Ovary (tissue), 9 donors: ENCODE results near the gene CNTNAP1. TPM values are rescaled to one million over a fixed set of nuclear protein-coding genes. Genes with fewer than 3 reads are reported as not detected.
A peak's percentile ranks its signal among the peaks of the same experiment; 100 is the strongest.

Experiments
- DNase-seq, 5 donors: peaks; one replicate each; pipeline ENCODE4 v3.0.0-alpha.2; 2019 to 2020
- H3K27ac ChIP-seq, 2 donors: fragments of 200-600 bp; one replicate each; pipeline versions ENCODE4 v1.5.1 to v1.8.0; 2019 to 2022
- H3K27me3 ChIP-seq: fragments of 200-600 bp; one replicate; pipeline ENCODE4 v1.8.0; 2022
- H3K36me3 ChIP-seq: fragments of 200-600 bp; sonication (generic); one replicate; pipeline ENCODE4 v1.5.1; 2019
- H3K4me1 ChIP-seq: one replicate; pipeline ENCODE4 v1.8.1; 2013; ENCODE audit warnings: mild to moderate bottlenecking, moderate library complexity; ENCODE audit not compliant: insufficient read depth
- H3K4me3 ChIP-seq: fragments of 200-600 bp; sonication (generic); one replicate; pipeline ENCODE4 v1.5.1; 2017
- H3K9me3 ChIP-seq, 2 donors: fragments of 200-600 bp in 1 of 2; sonication (generic) in 1 of 2; one replicate each; pipeline versions ENCODE4 v1.5.1 to v1.8.1; 2013 to 2019; ENCODE audit warnings: mild to moderate bottlenecking in 1 of 2, moderate library complexity in 1 of 2
- CTCF ChIP-seq, 3 donors: fragments of 450-650 bp in 2 of 3; fragments of 200-600 bp in 1 of 3; IDR thresholded peaks; one replicate each; pipeline versions ENCODE4 v1.5.1 to v1.8.0; 2016 to 2022; ENCODE audit warnings: antibody characterized with exemption in 3 of 3, mild to moderate bottlenecking in 1 of 3
- EP300 ChIP-seq: sonication (generic); formaldehyde crosslinking; IDR thresholded peaks from one replicate; pipeline ENCODE4 v1.6.1; 2017; ENCODE audit warnings: antibody characterized with exemption
- POLR2A ChIP-seq: fragments of 450-650 bp; IDR thresholded peaks from one replicate; pipeline ENCODE4 v1.6.1; 2017; ENCODE audit warnings: antibody characterized with exemption, mild to moderate bottlenecking, moderate library complexity
- WGBS, 3 donors: extraction: QIAGEN DNeasy Blood & Tissue Kit in 1 of 3; methylation state at CpG; one replicate each; pipeline versions ENCODE4 v1.1.5 to v1.1.7; 2013 to 2017; 5-methylcytosine and 5-hydroxymethylcytosine counted together
- intact Hi-C, 4 donors: fragments of 100-400 bp; cut with DNase I; formaldehyde crosslinking; loops; one replicate each; pipeline versions ENCODE4 v1.11.0 to v1.15.1; 2022 to 2023
- polyA plus RNA-seq, 2 donors: library from polyadenylated mRNA; stranded (reverse); fragments of 200-250 nt in 1 of 2; fragments of 350-450 nt in 1 of 2; fragmentation: Illumina TruSeq in 1 of 2; extraction: RNeasy Lipid Tissue Mini Kit (QIAGEN cat#74804) in 1 of 2; gene quantifications; one replicate each; pipeline ENCODE4 v1.2.3, GENCODE V29; 2013 to 2014
- total RNA-seq, 7 donors: library from RNA; depleted of rRNA in 2 of 7; stranded (reverse); fragments of >200 nt in 2 of 7; fragmentation: NEBNext Ultra II Directional in 3 of 7; extraction: Animal tissue kit (Norgen Biotek cat#: 25700) in 3 of 7; gene quantifications; one replicate each; pipeline versions ENCODE4 v1.1.0 to v1.2.4, GENCODE V29; 2016 to 2023
- donor health status: DM: no; HTN: no; CAD: no; lungs with moderate emphysema.
- donor health status: DM: no; HTN: no; CAD: no.
- donor health status: Bipolar disorder and iron deficiency.
- donor health status: DM: yes; HTN: yes; CAD: no.
- donor health status: DM: no; HTN: no; CAD: no.
- donor health status: DM: yes; HTN: yes; CAD: no.

CNTNAP1 gene
- total and polyA plus RNA-seq, 9 donors = 3.7 to 41.4 (median 13.5) TPM

DNA sequence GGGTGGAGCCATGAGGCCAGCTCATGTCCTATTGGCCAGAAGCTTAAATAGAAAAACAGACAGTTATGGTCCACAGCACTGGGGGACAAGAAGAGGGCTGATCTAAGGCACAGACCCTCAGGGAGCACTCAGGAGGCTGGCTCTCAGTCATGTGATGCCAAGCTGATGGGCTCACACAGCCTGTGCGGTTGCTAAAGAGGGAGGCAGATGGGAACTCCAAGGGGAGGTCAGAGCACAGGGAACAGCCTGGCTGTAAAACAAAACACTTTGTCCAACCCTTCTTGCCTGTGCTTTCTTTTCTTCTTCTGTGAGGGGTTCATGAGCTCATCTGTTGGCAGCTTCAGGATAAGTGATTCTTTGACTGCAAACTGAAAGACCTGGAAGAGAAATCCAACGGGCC, 27.2 kb downstream of the CNTNAP1 start:
- Histone ChIP-seq H3K9me3 (no peaks in the 10 kb centered on the region), H3K4me1 (no peaks in the 10 kb centered on the region), H3K27ac (no peak overlapping the region), H3K36me3 (peaks cover 2% of the 10 kb centered on the region), H3K4me3 (no peak overlapping the region), H3K27me3 (no peaks in the 10 kb centered on the region)
- intact Hi-C loops = loop anchor here in 1 of 4 donors (10.0 kb wide), 1 partner anchor 65 kb away; the partner anchor contains the start of gene VPS25
- DNase-seq = no peak
- 45 to 67% (median 49%) methylated on average over 2 of the region's 2 CpGs for WGBS, 3 donors
- no peak for TF ChIP-seq CTCF (IDR thresholded peaks at IDR 0.05)
- TF ChIP-seq EP300 = no peak
- TF ChIP-seq POLR2A = no peak

DNA sequence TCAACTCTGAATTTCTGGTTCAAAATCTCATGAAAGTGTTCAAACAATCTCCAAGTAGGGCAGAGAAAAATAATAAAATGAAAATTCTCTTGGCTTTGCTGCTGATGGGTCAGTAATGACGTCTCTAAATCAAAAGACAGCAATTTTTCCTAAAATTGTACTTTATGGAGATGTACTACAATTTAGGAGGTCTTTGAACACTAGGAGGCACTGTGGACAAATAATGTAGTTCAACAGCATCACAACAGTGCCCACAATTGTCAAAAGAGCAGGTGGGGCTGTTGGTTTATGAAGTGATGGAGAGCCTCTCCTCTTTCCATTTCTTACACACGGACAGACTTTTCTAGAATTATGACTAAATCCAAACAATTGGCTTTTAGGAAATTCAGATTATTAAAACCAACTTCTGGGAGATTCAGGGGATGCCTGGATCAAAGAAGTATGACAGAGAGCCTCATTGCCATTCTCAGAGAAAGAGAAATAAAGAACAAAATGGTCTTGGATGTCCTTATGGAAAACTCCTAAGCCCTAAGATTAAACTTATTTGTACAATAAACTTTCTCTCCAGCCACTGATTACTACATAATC, 38.8 kb downstream of the CNTNAP1 start:
- no peaks in the 10 kb centered on the region for H3K27me3 ChIP-seq
- H3K4me3 ChIP-seq = no peak overlapping the region
- H3K9me3 ChIP-seq = no peaks in the 10 kb centered on the region
- peaks cover 2% of the 10 kb centered on the region for H3K36me3 ChIP-seq
- H3K27ac ChIP-seq = no peak overlapping the region
- no peaks in the 10 kb centered on the region for H3K4me1 ChIP-seq
- TF ChIP-seq CTCF (IDR thresholded peaks at IDR 0.05) = peak in 2 of 3 donors; percentile 61 to 75
- TF ChIP-seq EP300 = no peak
- DNase-seq = no peak
- 8 to 13% (median 12%) methylated on average over 2 of the region's 2 CpGs for WGBS, 3 donors
- intact Hi-C loops = loop anchor here (5.0 to 10.0 kb wide), 4 partner anchors 41 to 224 kb away; partner anchors contain the start of genes RAMP2 (in 3 of the 4) and BECN1 (in 1 of the 4)

- Histone ChIP-seq H3K36me3 (peaks cover 2% of the 10 kb centered on the region), H3K4me1 (no peaks in the 10 kb centered on the region), H3K4me3 (no peak overlapping the region), H3K9me3 (no peaks in the 10 kb centered on the region), H3K27ac (no peak overlapping the region), H3K27me3 (no peaks in the 10 kb centered on the region)
- 57 to 74% (median 63%) methylated on average over 3 of the region's 3 CpGs for WGBS, 3 donors
- DNase-seq = no peak
- no peak for TF ChIP-seq CTCF (IDR thresholded peaks at IDR 0.05)
- TF ChIP-seq POLR2A = no peak
- no peak for TF ChIP-seq EP300
- intact Hi-C loops = loop anchor here (5.0 to 10.0 kb wide), 4 partner anchors 39 to 221 kb away; partner anchors contain the start of genes RAMP2 (in 3 of the 4) and BECN1 (in 1 of the 4)
These were observed 41.3 kb downstream of the CNTNAP1 start for GRCh38 chr17:42723636-42724035.

DNA sequence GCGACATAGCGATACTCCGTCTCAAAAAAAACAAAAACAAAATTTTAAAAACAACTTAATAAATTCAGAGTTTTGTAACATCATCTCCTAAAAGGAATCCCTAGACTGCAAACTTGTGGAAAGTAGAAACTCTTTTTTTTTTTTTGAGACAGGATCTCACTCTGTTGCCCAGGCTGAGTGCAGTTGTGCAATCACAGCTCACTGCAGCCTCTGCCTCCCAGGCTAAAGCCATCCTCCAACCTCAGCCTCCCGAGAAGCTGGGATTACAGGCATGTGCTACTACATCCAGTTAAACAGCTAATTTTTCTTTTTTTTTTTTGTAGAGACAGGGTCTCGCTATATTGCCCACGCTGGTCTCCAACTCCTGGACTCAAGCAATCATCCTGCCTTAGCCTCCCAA, 42.8 kb downstream of the CNTNAP1 start:
- no peaks in the 10 kb centered on the region for H3K4me1 ChIP-seq
- no peak overlapping the region for H3K27ac ChIP-seq
- peaks cover 2% of the 10 kb centered on the region for H3K36me3 ChIP-seq
- 87 to 96% (median 92%) methylated on average over 6 of the region's 6 CpGs for WGBS, 3 donors
- intact Hi-C loops = loop anchor here in 2 of 4 donors (10.0 kb wide), 2 partner anchors 100 to 220 kb away; partner anchors contain the start of gene BECN1 (in 1 of the 2)
- H3K4me3 ChIP-seq = no peak overlapping the region
- H3K9me3 ChIP-seq = no peaks in the 10 kb centered on the region
- TF ChIP-seq CTCF (IDR thresholded peaks at IDR 0.05) = no peak
- no peak for TF ChIP-seq POLR2A
- TF ChIP-seq EP300 = no peak
- DNase-seq = no peak
- no peaks in the 10 kb centered on the region for H3K27me3 ChIP-seq
